OCI-LY7 (cell line): Measurements from ENCODE around the gene RAE1. TPM values are rescaled to one million over a fixed set of nuclear protein-coding genes. Genes with fewer than 3 reads are reported as not detected.

Source experiments
- BruUV-seq: library from RNA; stranded (reverse); fragments of 400-500 nt; replicated peaks from 2 replicates; lab custom pipeline; 2021; lab: Mats Ljungman, UMichigan
- CTCF ChIA-PET: fragments of 300-600 bp; sonication (Branson Sonifier 250); formaldehyde crosslinking; loops from one replicate; lab custom pipeline; 2022; ENCODE audit warnings: antibody characterized with exemption; ENCODE audit not compliant: unreplicated experiment; lab: Charles Lee
- POLR2A ChIA-PET: fragments of 300-600 bp; sonication (Branson Sonifier 250); formaldehyde crosslinking; loops from one replicate; lab custom pipeline; 2022; ENCODE audit warnings: antibody characterized with exemption; lab: Charles Lee
- DNase-seq: peaks from one replicate; pipeline ENCODE4 v3.0.0-alpha.2; 2015; ENCODE audit warnings: low spot score
- H2AFZ ChIP-seq: fragments of 200-600 bp; sonication (generic), shearing (Covaris generic); 2 replicates; pipeline ENCODE4 v1.6.1; 2014; ENCODE audit warnings: mild to moderate bottlenecking, antibody characterized with exemption, low read length, moderate library complexity
- H3K27ac ChIP-seq: fragments of 200-600 bp; sonication (generic); 2 replicates; pipeline ENCODE4 v1.5.1; 2014; ENCODE audit warnings: mixed run types, low read depth, mild to moderate bottlenecking, moderate library complexity, low read length, inconsistent platforms; ENCODE audit not compliant: poor library complexity, severe bottlenecking
- H3K36me3 ChIP-seq: fragments of 200-600 bp; sonication (generic); 2 replicates; pipeline ENCODE4 v1.6.1; 2014; ENCODE audit warnings: mild to moderate bottlenecking, antibody characterized with exemption, low read length, moderate library complexity, mixed read lengths; ENCODE audit not compliant: insufficient read depth
- H3K4me1 ChIP-seq: fragments of 200-600 bp; sonication (generic); 2 replicates; pipeline ENCODE4 v1.5.1; 2014; ENCODE audit warnings: mild to moderate bottlenecking, low read length; ENCODE audit not compliant: insufficient read depth, poor library complexity, severe bottlenecking
- H3K4me2 ChIP-seq: fragments of 200-600 bp; sonication (generic); 2 replicates; pipeline ENCODE4 v1.6.1; 2014; ENCODE audit warnings: mild to moderate bottlenecking, low read length
- H3K4me3 ChIP-seq: fragments of 200-600 bp; sonication (generic); 2 replicates; pipeline ENCODE4 v1.5.1; 2014; ENCODE audit warnings: mild to moderate bottlenecking, low read depth, low read length; ENCODE audit not compliant: poor library complexity, severe bottlenecking
- H3K79me2 ChIP-seq: fragments of 200-600 bp; sonication (generic); 2 replicates; pipeline ENCODE4 v1.6.1; 2016; ENCODE audit warnings: low read depth, mild to moderate bottlenecking, low read length, moderate library complexity, mixed read lengths; ENCODE audit not compliant: insufficient read depth
- H3K9me2 ChIP-seq: fragments of 200-600 bp; sonication (generic); 2 replicates; pipeline ENCODE4 v1.6.1; 2016; ENCODE audit warnings: mild to moderate bottlenecking, low read length, mixed read lengths; ENCODE audit not compliant: insufficient read depth
- H3K9me3 ChIP-seq: fragments of 200-600 bp; sonication (generic); 2 replicates; pipeline ENCODE4 v1.6.1; 2014; ENCODE audit warnings: mild to moderate bottlenecking, mixed run types, low read length, mixed read lengths
- H4K20me1 ChIP-seq: fragments of 200-600 bp; sonication (generic); 2 replicates; pipeline ENCODE4 v1.6.1; 2014; ENCODE audit warnings: mild to moderate bottlenecking, antibody characterized with exemption, low read length, moderate library complexity, mixed read lengths; ENCODE audit not compliant: insufficient read depth
- CTCF ChIP-seq: fragments of 200-600 bp; sonication (generic); conservative IDR thresholded peaks from 2 replicates; pipeline ENCODE4 v1.5.1; 2014; ENCODE audit warnings: mild to moderate bottlenecking, antibody characterized with exemption, low read length, moderate library complexity, mixed read lengths
- EZH2phosphoT487 ChIP-seq: fragments of 200-600 bp; sonication (generic); IDR thresholded peaks from 2 replicates; pipeline ENCODE4 v1.6.1; 2018; ENCODE audit warnings: low read depth, borderline replicate concordance, mild to moderate bottlenecking, mixed run types, antibody characterized with exemption, low read length, moderate library complexity, mixed read lengths
- intact Hi-C: fragments of 100-400 bp; cut with micrococcal nuclease; formaldehyde crosslinking; loops from one replicate; pipeline ENCODE4 v1.10.0; 2022; ENCODE audit not compliant: unreplicated experiment
- total RNA-seq, 2 experiments: library from RNA; depleted of rRNA in 1 of 2; stranded (reverse); fragments of >200 nt in 1 of 2; shearing (Covaris generic) in 1 of 2; gene quantifications; 2 replicates each; pipeline ENCODE4 v1.2.3, GENCODE V29; 2014 to 2022

RAE1 gene
- total RNA-seq, 2 experiments from 2014 or later: 55.0 to 57.4 TPM

DNA sequence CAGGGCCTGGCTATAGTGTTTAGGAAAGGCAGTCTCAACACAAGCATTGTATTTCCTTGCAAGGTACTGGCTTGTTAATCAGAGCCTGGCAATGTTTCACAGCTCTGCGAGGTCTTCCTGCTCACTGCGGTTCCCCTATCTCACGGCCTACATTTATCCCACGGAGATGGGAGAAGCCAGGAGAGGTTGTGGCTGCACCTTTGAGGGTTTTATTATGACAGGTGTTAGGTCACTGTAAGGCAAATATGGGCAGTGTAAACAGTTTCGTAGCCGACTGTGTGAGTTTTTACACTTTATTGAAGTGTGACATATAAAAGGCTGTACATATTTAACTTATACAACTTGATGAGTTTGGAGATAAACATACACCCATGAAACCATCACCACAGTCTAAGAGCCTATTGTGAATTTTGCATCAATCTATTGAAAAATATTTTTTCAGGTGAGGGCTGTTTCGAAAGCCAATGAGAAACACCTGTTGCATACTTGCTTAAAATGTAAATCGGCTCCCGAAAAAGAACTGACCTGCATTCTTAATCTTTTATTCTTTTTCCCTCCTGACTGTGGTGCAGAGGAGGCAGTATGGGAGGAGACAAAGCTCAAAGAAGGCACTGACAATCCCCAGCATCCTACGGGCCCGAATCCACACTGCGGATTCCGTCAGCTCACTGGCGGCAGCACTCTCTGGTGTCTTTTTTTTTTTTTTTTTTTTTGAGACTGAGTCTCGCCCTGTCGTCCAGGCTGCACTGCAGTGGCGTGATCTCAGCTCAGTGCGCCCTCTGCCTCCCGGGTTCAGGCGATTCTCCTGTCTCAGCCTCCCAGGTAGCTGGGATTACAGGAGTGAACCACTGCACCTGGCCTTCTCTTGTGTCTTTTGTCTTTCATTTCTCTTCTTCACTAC is 32.6 kb downstream of the RAE1 start:
- no TSS peak for BruUV-seq
- intact Hi-C loops: no loop called here
- Histone ChIP-seq H3K4me3 (peak overlapping the region; percentile 12), H2AFZ (no peak overlapping the region; the same call in 1 of the 2 replicates), H3K27ac (peak overlapping the region; percentile 18), H3K4me2 (peak overlapping the region; percentile 53), H3K9me3 (no peaks in the 10 kb centered on the region), H3K36me3 (peaks cover 43% of the 10 kb centered on the region), H3K4me1 (peaks cover 34% of the 10 kb centered on the region), H3K79me2 (no peaks in the 10 kb centered on the region), H4K20me1 (no peaks in the 10 kb centered on the region), H3K9me2 (no peaks in the 10 kb centered on the region)
- DNase-seq: peak; percentile 58
- TF ChIP-seq CTCF: peak; percentile 64; the same call in 1 of the 2 replicates
- no peak for TF ChIP-seq EZH2phosphoT487
- CTCF ChIA-PET: interaction anchor here (0.5 to 1.0 kb wide), 5 partner anchors 52 to 332 kb away, joined by 3 to 7 read pairs (median 3); no protein-coding TSS in a partner anchor
- POLR2A ChIA-PET: interaction anchor here (0.7 to 1.0 kb wide), 3 partner anchors 41 to 121 kb away, joined by 3 to 4 read pairs (median 4); no protein-coding TSS in a partner anchor

- no peaks in the 10 kb centered on the region for H4K20me1 ChIP-seq
- intact Hi-C loops: no loop called here
- H3K27ac ChIP-seq: no peak overlapping the region
Measured at GRCh38 chr20:57384486-57384885, 33.4 kb downstream of the RAE1 start.

More at GRCh38 chr20:57384486-57384885, 33.4 kb downstream of the RAE1 start:
- H3K4me1 ChIP-seq: peaks cover 42% of the 10 kb centered on the region
- H3K4me3 ChIP-seq: no peak overlapping the region
- CTCF ChIA-PET: interaction anchor here (0.6 to 1.0 kb wide), 2 partner anchors 51 to 80 kb away, joined by 3 to 4 read pairs; no protein-coding TSS in a partner anchor
- H3K36me3 ChIP-seq: peaks cover 35% of the 10 kb centered on the region
- H2AFZ ChIP-seq: no peak overlapping the region
- H3K79me2 ChIP-seq: no peaks in the 10 kb centered on the region
- TF ChIP-seq EZH2phosphoT487: no peak
- TF ChIP-seq CTCF: no peak
- POLR2A ChIA-PET: interaction anchor here (0.8 to 1.0 kb wide), 2 partner anchors 45 to 120 kb away, joined by 4 read pairs; no protein-coding TSS in a partner anchor
- no peak for DNase-seq
- no peaks in the 10 kb centered on the region for H3K9me2 ChIP-seq
- H3K4me2 ChIP-seq: peak overlapping the region; percentile 53
- BruUV-seq: no TSS peak
- H3K9me3 ChIP-seq: no peaks in the 10 kb centered on the region
